ENCODE results near the gene PNMA8C.

The PNMA8C gene

GRCh38 chr19:46393456-46394401, 35.0 kb downstream of the PNMA8C start:
- no peak for TF ChIP-seq TOX (CRISPR knock-in tag; IDR thresholded peaks at IDR 0.05; ENCODE audit: borderline replicate concordance)
- no peak for TF ChIP-seq ZNF565 (CRISPR knock-in tag; conservative IDR thresholded peaks at IDR 0.05; ENCODE audit: low read depth)
- no peak for TF ChIP-seq ZNF70 (CRISPR knock-in tag; IDR thresholded peaks at IDR 0.05)
- no peak for TF ChIP-seq ISL1 (CRISPR knock-in tag; IDR thresholded peaks at IDR 0.05)
- no peak for TF ChIP-seq GLIS3 (CRISPR knock-in tag; IDR thresholded peaks at IDR 0.05)
- TF ChIP-seq OSR1 (CRISPR knock-in tag; IDR thresholded peaks at IDR 0.05) = no peak
- no peak for TF ChIP-seq POU6F1 (CRISPR knock-in tag; IDR thresholded peaks at IDR 0.05; ENCODE audit: borderline replicate concordance, low read depth)
- TF ChIP-seq PATZ1 (CRISPR knock-in tag; IDR thresholded peaks at IDR 0.05; ENCODE audit: borderline replicate concordance) = no peak
- TF ChIP-seq CSRNP3 (CRISPR knock-in tag; IDR thresholded peaks at IDR 0.05) = no peak
- no peak for TF ChIP-seq PPARA (CRISPR knock-in tag; IDR thresholded peaks at IDR 0.05; ENCODE audit: borderline replicate concordance)
- no peak for TF ChIP-seq CSDC2 (CRISPR knock-in tag; IDR thresholded peaks at IDR 0.05)
- no peak for TF ChIP-seq ESRRG (CRISPR knock-in tag; IDR thresholded peaks at IDR 0.05)
- no peak for TF ChIP-seq BACH2 (CRISPR knock-in tag; IDR thresholded peaks at IDR 0.05; ENCODE audit: borderline replicate concordance)
- no peak for TF ChIP-seq ARNTL (CRISPR knock-in tag; IDR thresholded peaks at IDR 0.05; ENCODE audit: borderline replicate concordance, low read depth)
- TF ChIP-seq ZFP3 (CRISPR knock-in tag; IDR thresholded peaks at IDR 0.05) = no peak
- no peak for TF ChIP-seq ZC3H10 (CRISPR knock-in tag; IDR thresholded peaks at IDR 0.05)
- TF ChIP-seq RARB (CRISPR knock-in tag; IDR thresholded peaks at IDR 0.05) = no peak
- no peak for TF ChIP-seq ZNF8 (CRISPR knock-in tag; IDR thresholded peaks at IDR 0.05)
- no peak for ATAC-seq

GRCh38 chr19:46392837-46393236, 35.9 kb downstream of the PNMA8C start:
- TF ChIP-seq CREB5 (CRISPR knock-in tag; IDR thresholded peaks at IDR 0.05; ENCODE audit: low read depth) (no peak), PPARA (CRISPR knock-in tag; IDR thresholded peaks at IDR 0.05; ENCODE audit: borderline replicate concordance) (no peak), TSHZ2 (CRISPR knock-in tag; IDR thresholded peaks at IDR 0.05) (no peak), ARNTL (CRISPR knock-in tag; IDR thresholded peaks at IDR 0.05; ENCODE audit: borderline replicate concordance, low read depth) (no peak), CSRNP3 (CRISPR knock-in tag; IDR thresholded peaks at IDR 0.05) (no peak), ESRRG (CRISPR knock-in tag; IDR thresholded peaks at IDR 0.05) (no peak), ISL1 (CRISPR knock-in tag; IDR thresholded peaks at IDR 0.05) (no peak), GLIS3 (CRISPR knock-in tag; IDR thresholded peaks at IDR 0.05) (no peak), ZFP30 (CRISPR knock-in tag; IDR thresholded peaks at IDR 0.05) (no peak), SNAI2 (CRISPR knock-in tag; IDR thresholded peaks at IDR 0.05) (no peak), PATZ1 (CRISPR knock-in tag; IDR thresholded peaks at IDR 0.05; ENCODE audit: borderline replicate concordance) (no peak)
- ATAC-seq = no peak

Data from SK-N-SH treated with all-trans-retinoic acid at 6 μM for 48 hours (cell line).